Hepatic stellate cell (primary cell): Measurements from ENCODE around the gene RECK.
A peak's percentile ranks its signal among the peaks of the same experiment; 100 is the strongest.
"Not testable (repeated sequence)": the region's sequence is repeated elsewhere in the genome, so short reads cannot be mapped to it uniquely, and the experiment has no call there.

Experiments used
- DNase-seq: peaks from one replicate; pipeline ENCODE4 v3.0.0; 2011; ENCODE audit warnings: low spot score

The RECK gene, protein sequence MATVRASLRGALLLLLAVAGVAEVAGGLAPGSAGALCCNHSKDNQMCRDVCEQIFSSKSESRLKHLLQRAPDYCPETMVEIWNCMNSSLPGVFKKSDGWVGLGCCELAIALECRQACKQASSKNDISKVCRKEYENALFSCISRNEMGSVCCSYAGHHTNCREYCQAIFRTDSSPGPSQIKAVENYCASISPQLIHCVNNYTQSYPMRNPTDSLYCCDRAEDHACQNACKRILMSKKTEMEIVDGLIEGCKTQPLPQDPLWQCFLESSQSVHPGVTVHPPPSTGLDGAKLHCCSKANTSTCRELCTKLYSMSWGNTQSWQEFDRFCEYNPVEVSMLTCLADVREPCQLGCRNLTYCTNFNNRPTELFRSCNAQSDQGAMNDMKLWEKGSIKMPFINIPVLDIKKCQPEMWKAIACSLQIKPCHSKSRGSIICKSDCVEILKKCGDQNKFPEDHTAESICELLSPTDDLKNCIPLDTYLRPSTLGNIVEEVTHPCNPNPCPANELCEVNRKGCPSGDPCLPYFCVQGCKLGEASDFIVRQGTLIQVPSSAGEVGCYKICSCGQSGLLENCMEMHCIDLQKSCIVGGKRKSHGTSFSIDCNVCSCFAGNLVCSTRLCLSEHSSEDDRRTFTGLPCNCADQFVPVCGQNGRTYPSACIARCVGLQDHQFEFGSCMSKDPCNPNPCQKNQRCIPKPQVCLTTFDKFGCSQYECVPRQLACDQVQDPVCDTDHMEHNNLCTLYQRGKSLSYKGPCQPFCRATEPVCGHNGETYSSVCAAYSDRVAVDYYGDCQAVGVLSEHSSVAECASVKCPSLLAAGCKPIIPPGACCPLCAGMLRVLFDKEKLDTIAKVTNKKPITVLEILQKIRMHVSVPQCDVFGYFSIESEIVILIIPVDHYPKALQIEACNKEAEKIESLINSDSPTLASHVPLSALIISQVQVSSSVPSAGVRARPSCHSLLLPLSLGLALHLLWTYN

DNA sequence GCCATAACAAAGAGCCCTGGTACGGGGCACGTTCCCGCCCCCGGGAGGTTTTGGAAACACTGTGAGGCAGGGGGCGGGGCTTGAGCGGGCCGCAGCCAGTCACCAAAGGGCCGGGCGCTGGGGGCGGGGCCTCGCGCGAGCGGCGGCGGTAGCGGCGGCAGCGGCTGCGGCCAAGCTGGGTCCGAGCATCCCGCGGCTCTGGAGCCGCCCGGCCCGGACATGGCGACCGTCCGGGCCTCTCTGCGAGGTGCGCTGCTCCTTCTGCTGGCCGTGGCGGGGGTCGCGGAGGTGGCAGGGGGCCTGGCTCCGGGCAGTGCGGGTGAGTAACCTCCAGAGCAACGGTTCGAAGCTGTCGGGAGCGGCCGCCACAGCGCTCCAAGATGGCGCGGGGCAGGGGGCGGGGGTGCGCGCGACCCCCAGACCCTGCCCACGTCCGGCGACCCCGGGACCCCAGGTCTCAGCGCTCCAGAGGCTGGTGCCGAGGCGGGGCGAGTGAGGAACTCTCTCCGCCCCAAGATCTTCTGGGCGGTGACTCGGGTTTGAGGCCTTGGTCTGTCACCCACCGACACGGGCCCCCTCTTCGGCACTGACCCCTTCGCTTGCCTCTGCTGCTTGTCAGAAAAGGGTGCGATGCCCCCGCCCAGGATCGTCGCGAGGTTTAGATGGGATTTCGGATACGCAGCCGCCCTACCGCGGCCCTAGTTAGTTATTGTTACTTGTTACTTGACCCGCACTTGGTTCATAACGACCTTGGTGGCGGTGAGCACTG lies at the start of gene RECK:
RECK (plus strand) TSS at position 134 of the 769 bp plus-strand sequence; CDS start at position 220, 86 bp downstream.
- DNase-seq = peak; percentile 87

DNA sequence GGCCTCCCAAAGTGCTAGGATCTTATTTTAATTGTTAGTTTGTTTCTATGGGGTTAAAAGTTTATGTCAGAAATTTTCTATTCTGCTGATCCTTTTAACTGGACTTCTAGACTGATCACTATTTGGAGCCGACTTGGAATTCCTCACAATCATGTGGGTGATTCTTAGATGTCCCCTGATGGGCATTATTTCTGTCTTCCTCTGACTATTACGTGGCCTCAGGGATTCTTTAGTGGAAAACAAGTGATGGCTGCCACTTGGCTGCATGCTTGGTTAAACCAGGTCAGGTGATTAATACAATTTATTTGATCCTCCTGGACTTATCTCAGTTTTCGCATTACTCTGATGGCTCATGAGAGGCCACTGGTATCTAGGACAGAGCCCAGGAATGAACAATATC lies 46.6 kb upstream of the RECK start:
- no peak for DNase-seq

DNA sequence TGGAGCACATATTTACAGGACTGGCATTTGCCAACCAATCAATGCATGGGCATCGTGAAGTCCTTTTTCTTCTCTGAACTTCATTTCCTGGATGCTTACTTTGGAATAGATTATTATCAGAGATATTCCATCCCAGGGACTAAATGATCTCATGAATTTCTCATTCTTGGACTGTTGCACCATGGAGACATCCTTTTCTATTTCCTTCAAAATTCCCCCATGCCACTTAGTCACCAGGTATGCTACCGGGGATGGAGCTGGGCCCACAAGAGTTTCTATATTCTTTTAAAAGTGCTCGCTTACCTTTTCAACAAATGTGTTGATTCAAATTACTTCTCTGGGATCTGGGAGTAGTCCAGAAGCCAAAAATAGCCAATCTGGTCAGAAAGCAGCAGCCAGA lies 43.6 kb upstream of the RECK start:
- DNase-seq = not testable (repeated sequence)

DNA sequence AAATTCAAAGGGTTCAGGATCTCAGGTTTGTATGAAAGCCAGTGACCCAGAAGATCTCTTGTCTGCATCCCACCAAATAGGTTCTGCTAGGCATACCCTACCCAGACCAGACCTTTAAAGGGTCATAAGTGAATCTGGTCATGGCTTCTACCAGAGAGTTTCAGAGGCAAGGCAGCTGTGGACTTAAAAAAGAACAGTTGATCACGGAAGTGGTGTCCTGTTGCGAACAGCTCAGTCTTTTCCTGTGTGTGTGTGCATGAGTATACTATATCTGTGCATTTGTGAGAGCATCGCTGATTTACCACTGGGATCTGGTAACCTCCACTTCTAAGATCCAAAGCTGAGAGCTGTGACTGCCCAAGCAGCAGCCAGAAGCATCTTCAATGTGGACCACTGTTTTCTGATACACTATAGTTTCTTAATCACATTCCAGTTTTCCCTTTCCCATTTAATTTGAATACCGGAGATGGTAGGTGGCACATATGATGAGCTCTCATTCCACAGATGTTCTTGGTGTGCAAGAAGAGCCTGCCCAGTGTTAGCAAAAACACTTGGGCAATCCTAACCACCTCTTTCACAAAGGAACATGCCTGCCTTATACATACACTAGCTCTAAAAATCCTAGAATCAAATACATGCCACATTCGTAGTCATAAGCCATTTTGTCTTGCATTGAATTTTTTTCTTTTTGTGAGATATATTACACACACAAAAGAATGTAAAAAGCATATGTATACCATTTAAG lies 42.6 kb upstream of the RECK start:
- DNase-seq = no peak

DNA sequence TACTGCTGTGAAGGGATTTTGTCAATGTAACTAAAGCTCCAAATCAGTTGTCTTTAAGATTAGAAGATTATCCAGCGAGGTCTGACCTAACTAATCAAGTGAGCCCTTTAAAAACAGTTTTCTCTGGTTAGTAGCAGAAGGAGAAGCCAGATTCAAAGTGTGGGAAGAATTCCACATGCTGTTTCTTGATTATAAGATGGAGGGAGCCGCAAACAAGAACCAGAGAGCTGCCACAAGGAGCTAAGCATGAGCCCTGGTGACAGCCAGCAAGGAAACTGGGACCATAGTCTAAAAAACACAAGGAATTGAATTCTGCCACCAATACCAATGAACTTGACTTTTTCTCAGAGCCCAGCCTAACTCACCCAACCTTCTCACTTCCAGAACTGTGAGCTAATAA lies 41.8 kb upstream of the RECK start:
- no peak for DNase-seq

DNA sequence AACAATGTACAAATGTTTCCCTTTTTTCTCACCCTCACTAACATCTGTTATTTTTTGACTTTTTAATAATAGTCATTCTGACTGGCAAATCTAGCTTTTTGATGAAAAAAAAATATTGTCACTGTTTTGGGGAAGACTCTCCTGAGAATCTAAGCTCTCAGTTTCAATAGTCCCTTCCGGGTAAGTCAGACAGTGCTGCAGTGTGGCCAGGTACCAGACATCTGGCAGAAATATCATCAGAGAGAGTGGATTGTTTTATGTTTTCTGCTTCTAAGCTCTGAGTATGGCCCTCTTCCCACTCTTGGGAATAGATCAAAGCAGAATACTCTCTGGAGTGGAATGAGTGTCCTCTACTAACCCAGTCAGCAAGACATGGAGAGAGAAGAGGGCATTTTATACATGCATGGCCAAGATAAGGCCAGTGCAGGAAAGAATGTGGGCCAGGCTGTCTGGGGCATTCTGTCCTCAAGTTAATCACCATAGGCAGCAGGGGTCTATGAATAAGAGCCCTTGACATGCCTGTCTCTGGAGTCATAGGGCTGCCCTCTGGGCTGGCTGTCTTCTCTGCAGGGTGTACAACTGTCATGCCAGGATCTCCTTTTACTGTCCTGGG lies 40.2 kb upstream of the RECK start:
- DNase-seq = no peak

DNA sequence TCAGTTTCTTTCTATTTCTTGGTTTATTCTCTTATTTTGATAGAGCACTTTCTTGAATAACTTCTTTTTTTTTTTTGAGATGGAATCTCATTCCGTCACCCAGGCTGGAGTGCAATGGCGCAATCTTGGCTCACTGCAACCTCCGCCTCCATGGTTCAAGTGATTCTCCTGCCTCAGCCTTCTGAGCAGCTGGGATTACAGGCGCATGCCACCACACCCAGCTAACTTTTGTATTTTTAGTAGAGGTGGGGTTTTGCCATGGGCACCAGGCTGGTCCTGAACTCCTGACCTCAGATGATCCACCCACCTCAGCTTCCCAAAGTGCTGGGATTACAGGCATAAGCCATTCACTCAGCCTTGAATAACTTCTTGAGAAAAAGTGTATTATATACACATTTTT lies 39.7 kb upstream of the RECK start:
- DNase-seq = not testable (repeated sequence)

DNA sequence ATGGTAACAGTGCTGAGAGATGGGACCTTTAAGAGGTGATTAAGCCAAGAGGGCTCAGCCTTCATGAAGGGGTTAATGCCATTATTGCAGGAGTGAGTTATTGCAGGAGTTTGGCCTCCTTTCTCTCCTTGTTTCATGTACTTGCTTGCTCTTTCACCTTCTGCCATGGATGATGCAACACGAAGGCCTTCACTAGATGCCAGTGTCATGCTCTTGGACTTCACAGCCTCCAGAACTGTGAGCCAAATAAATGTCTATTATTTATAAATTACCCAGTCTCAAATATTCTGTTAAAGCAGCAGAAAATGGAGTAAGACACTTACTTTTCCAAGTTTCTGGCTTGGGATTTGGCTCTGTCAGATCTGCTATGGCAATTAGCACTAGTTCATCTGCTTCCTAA lies 38.4 kb upstream of the RECK start:
- no peak for DNase-seq

- DNase-seq = no peak
Measured at GRCh38 chr9:36005891-36006290, 30.8 kb upstream of the RECK start.

DNA sequence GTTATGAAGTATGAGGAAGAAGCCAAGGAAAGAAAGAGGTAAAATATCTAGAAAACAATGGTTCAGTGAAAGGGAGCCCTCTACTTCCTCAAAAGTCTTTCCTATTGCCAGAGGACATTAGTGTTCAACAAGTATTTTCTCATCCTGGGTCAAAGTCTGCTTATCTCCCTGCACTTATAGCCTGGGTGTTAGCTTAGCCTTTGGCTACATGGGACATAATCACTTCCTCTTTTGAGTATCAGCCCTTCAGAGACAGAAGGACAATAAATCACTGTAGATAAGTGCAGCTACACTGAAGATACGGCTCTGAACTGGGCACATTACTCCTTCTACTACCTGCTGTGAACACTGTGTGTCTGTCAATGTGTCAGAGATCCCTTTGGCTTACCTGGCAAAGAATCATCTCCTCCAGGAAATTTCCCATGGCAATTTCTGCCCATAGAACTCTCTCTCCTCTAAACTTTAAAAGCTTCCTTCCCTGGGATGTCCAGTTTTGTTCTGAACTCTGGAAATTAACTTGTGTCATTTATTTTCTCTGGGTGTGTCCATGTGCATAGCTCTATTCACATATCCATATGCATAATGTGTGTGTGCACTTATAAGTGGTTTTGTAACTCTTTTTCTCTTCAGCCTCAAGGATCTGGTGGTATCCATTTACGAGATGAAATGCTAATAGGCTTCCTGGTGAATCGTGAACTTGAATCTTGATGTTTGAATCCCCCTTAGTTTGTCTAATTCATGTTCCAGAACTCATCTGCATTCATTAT lies 30.0 kb upstream of the RECK start:
- no peak for DNase-seq

DNA sequence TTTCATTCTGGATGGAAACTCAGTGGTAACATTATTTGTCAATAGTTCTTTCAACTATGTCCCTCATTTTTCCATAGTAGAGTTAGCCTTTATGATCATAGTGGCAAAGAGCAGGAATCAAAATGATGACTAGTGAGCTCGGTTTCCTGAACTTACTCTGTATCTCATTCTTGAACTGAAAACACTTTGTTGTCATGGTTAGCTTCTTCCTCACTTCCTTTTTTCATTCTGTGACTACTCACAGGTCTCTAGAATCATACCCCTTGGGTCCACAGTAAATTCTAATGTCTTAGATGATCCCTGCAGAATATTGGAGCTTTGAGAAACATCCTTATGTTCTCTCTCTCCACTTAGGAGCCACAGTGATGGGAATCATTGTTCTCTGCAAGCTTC lies 29.4 kb upstream of the RECK start:
- no peak for DNase-seq

GRCh38 chr9:36007852-36008251 lies 28.9 kb upstream of the RECK start:
- no peak for DNase-seq

GRCh38 chr9:36008774-36009300 lies 27.9 kb upstream of the RECK start:
- peak; percentile 75 for DNase-seq

- DNase-seq = no peak
Measured at GRCh38 chr9:36011379-36011778, 25.3 kb upstream of the RECK start.

GRCh38 chr9:36017278-36017677 lies 19.4 kb upstream of the RECK start:
- DNase-seq = no peak

DNA sequence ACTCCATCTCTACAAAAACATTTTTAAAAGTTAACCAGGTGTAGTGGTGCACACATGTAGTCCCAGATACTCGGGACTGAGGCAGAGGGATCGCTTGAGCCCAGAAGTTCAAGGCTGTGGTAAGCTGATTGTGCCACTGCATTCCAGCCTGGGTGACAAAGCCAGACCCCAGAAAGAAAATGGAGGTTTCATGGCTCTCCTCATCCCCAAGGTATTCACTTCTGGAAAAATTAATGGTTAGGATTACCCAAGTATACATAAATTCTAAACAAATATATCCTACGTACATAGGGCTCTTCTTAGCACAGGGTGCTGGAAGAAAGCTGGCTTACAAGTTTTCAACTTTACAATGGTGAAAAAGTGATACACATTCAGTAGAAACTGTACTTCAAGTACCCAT lies 18.6 kb upstream of the RECK start:
- DNase-seq = no peak

DNA sequence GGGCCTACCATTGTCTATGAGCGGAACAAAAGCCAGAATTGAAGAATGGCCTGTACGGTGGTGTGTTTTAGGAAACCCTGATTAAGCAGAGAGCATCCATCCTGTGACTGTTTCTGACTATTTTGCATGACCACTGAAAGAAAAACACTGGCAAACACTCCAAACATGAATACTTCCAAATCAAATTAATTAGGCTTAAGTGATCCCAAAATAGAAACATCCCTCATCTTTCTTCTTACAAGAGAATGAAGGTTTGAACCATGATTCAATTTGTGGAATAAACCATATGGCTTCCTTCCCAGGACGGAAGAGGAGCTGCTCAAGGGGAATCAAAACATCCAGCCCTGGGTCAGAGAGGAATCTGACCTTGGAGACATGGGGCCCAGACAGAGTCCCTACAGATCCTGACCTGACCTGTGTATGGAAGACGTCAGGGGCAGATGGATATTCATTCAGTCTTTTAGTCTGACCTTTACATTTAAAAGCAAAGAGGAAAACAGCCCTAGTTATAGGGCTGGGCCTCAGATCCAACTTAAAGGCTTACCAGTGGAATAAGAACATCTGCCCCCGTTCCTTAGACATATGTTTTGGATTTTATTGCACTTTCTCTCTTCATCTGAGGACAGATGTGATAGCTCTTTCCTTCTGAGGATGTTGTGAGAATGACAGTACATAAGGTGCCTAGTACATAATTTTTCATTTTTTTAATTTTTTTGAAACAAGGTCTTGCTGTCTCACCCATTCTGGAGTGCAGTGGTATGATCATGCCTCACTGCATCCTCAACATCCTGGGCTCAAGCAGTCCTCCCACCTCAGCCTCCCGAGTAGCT lies 17.6 kb upstream of the RECK start:
- DNase-seq = no peak

GRCh38 chr9:36021968-36022367 lies 14.7 kb upstream of the RECK start:
- no peak for DNase-seq
